Stimulated activated CD8-positive, alpha-beta memory T cell treated with anti-CD3 and anti-CD28 coated beads, Interleukin-4, amount 100 ng/mL, for 48 hours (primary cell): ENCODE results near the gene RTN4.
"Not testable (repeated sequence)": the region's sequence is repeated elsewhere in the genome, so short reads cannot be mapped to it uniquely, and the experiment has no call there.

Experiments used
- DNase-seq: peaks from one replicate; pipeline ENCODE4 v3.0.0-alpha.2; 2020

The RTN4 gene

GRCh38 chr2:55073000-55073983 is 23.0 kb upstream of the RTN4 start:
- DNase-seq, result no peak

GRCh38 chr2:55063713-55064323 is 13.6 kb upstream of the RTN4 start:
- no peak for DNase-seq

- no peak for DNase-seq
Measured at GRCh38 chr2:55063226-55063625, 13.0 kb upstream of the RTN4 start.

GRCh38 chr2:55062754-55063153 is 12.5 kb upstream of the RTN4 start:
- no peak for DNase-seq

GRCh38 chr2:55061523-55062344 is 11.5 kb upstream of the RTN4 start:
- DNase-seq, result no peak

- no peak for DNase-seq
Measured at GRCh38 chr2:55059793-55060192, 9.5 kb upstream of the RTN4 start.

- no peak for DNase-seq
Measured at GRCh38 chr2:55057474-55057873, 7.2 kb upstream of the RTN4 start.

GRCh38 chr2:55056024-55056521 is 5.8 kb upstream of the RTN4 start:
- DNase-seq, result no peak

GRCh38 chr2:55054106-55054875 is 4.0 kb upstream of the RTN4 start:
- no peak for DNase-seq

- not testable (repeated sequence) for DNase-seq
Measured at GRCh38 chr2:55053225-55053624, 3.0 kb upstream of the RTN4 start.

- no peak for DNase-seq
Measured at GRCh38 chr2:55052129-55053061, 2.1 kb upstream of the RTN4 start.

GRCh38 chr2:55051026-55051866 is 995 bp upstream of the RTN4 start:
- peak; percentile 53 for DNase-seq

- DNase-seq, result no peak
Measured at GRCh38 chr2:55049821-55050099, 491 bp downstream of the RTN4 start.

- DNase-seq, result peak; percentile 75
Measured at GRCh38 chr2:55049043-55049820, 1.0 kb downstream of the RTN4 start.

- DNase-seq, result no peak
Measured at GRCh38 chr2:55048508-55049042, 1.7 kb downstream of the RTN4 start.

- no peak for DNase-seq
Measured at GRCh38 chr2:55047677-55048299, 2.5 kb downstream of the RTN4 start.

GRCh38 chr2:55045780-55046179 is 4.5 kb downstream of the RTN4 start:
- no peak for DNase-seq

- DNase-seq, result no peak
Measured at GRCh38 chr2:55043841-55044240, 6.4 kb downstream of the RTN4 start.

GRCh38 chr2:55038428-55038827 is 11.8 kb downstream of the RTN4 start:
- DNase-seq, result no peak
